Measurements from ENCODE around the gene ZNF567.
"Not testable (repeated sequence)": the region's sequence is repeated elsewhere in the genome, so short reads cannot be mapped to it uniquely, and the experiment has no call there.

The ZNF567 gene

DNA sequence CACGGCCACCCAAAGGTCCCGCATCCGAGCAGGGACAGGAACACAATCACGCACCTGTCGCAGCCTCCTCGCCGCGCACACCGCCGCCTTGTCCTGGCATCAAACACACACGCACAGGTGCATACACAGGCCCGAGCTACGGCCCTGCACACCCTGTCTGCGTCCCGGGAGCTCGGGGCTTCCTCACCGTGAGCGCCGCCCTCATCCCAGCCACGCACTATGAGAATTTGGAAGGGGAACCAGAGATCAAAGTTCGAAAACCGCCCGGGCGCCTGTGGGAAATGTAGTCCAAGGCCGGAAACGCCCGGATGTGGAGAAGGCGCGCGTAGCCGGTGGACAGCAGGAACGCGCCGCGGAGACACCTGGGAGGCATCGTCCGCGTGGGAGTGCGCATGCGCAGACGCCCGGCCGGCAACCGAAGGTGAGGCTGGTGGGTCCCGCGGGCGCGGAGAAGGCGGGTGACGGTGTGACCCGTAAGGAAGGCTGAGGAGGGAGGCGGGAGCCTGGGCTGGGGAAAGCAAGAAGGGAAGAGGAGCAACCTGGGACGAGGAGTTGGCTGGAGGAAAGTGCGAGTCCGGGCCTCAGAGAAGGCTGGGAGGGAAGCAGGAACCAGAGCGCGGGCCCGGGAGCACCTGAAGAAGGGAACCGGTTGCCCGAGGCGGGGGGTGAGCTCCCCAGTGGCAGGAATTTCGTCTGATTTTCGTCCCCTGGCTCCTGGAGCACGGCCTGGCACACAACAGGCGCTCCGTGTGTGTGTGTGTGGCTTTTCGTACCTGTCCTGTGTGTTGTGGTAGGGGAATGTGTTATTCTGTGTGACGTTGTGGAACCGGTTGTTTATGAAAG is at the start of gene ZNF567:
Gene ZNF567 (plus strand): TSS at position 399 of the 843 bp plus-strand sequence. CDS start 7,256 bp downstream, outside the sequence.
- FAIRE-seq = peak; percentile 72

DNA sequence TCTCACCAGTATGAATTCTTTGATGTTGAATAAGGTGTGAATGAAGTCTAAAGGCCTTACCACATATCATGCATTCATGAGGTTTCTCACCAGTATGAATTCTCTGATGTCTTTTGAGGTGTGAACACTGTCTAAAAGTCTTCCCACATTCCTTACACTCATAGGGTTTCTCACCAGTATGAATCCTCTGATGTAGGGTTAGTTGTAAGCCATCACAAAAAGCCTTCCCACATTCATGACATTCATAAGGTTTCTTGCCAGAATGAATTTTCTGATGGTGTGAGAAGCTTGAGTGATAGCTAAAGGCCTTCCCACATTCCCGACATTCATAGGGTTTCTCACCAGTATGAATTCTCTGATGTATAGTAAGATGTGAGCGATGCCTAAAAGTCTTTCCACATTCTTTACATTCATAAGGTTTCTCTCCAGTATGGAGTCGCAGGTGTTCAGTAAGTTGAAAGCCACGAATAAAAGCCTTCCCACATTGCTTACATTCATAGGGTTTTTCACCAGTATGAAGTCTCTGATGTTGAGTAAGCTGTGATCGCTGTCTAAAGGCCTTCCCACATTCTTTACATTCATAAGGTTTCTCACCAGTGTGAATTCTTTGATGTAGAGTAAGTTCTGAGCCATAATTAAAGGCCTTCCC is 48.4 kb upstream of the ZNF567 start:
- FAIRE-seq = no peak

DNA sequence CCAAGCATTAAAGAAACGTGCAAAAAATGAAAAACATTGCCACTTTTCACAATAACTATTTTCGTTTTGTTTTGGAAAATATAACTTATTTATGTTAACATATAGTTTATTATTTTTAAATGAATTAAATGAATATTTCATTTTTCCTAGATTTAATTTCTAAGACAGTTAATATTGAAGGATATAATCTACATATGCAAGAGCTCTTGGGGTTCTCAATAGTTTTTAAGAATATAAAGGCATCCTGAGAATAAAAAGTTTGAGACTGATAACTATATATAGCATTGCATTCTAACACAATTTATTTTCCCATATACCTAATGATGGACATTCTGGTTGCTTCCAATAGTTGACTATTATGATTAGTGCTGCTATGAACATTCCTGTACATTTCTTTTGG is 40.7 kb upstream of the ZNF567 start:
- FAIRE-seq = no peak

DNA sequence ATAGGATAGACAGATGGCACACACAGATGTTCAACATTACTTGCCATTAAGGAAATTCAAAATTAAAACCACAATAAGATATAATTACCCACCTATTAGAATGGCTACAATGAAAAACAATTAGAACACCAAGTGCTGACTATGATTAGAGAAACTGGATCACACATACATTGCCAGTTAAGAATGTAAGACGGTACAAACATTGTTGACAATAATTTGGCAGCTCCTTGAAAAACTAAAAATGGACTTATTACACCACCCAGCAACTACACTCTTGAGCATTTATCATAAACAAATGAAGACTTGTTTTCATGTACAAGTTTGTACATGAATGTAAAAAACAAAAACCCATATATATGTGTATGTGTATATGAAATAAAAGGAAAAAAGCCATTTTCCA is 34.5 kb upstream of the ZNF567 start:
- no peak for FAIRE-seq

DNA sequence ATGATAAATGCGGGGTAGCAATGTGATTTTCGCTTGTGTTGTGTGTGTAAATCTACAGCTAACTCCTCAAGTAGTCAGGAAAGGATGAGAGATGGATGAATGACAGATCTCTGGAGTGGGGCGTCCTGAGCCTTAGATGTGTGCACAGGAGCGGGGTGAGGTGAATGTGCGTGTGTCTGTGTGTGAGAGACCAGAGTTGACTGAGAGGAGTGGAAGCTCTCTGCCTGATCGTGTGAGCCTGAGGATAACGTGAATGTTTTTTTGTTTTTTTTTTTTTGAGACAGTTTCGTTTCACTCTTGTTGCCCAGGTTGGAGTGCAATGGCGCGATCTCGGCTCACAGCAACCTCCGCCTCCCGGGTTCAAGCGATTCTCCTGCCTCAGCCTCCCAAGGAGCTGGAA is 21.6 kb upstream of the ZNF567 start:
- FAIRE-seq = no peak

DNA sequence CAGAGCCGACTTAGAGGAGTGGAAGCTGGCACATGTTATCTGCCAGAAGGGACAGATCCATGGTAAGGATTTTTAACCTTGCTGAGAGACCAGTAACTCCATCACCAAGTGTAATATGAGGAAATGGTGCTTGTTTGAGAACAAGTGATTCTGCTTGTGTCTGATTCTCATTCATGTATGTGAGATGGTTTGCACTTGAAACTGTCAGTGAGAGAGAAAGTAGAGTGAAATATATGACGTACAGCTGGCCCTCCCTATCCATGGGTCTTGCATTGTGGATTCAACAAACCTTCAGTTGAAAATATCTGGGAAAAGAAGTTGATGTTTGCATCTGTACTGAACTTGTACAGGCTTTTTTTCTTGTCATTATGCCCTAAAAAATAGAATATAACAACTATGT is 18.8 kb upstream of the ZNF567 start:
- FAIRE-seq = no peak

DNA sequence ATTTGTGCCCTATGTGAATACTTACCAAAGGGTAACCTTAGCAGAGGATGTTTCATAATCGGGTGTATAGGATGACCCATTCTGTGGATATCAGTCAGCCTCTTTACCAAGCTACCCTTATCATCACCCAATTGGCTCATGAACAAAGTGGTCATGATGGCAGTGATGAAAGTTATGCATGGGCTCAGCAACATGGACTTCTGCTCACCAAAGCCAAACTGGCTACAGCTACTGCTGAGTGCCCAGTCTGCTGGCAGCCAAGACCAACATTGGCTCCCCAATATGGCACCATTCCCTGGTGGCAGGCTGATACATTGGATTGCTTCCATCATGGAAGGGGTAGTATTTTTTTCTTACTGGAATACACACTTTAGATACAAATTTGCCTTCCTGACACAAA is 15.0 kb upstream of the ZNF567 start:
- FAIRE-seq = no peak

DNA sequence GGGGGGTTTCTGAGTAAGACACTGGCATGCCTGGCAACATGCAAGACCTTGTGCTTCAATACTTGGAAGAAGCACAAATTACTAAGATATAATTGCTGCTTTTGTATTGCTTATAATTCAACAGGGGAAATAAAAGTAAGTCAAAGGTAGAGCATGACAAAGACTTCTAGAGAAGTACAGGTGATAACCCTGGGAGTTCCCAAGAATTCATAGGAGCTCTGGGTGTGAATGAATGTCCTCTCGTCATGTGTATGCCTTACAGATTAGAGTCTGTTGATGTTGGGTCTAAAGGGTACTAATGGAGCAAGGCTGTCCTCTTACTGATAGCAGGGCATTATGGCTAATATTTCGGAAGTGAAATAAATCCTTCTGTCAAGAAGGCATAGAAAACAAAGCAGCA is 13.2 kb upstream of the ZNF567 start:
- no peak for FAIRE-seq

DNA sequence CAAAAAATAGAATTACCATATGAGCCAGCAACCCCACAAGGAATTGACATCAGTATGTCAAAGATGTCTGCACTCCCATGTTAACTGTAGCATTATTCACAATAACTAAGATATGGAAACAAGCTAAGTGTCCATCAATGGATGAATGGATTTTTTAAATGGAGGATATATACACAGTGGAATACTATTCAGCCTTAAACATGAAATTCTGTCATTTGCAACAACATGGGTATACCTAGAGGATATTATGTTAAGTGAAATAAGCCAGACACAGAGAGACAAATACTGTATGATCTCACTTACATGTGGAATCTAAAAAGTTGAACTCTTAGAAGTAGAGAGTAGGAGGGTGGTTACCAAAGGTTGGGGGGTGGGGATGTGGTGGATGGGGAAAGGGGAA is 8.0 kb upstream of the ZNF567 start:
- no peak for FAIRE-seq

DNA sequence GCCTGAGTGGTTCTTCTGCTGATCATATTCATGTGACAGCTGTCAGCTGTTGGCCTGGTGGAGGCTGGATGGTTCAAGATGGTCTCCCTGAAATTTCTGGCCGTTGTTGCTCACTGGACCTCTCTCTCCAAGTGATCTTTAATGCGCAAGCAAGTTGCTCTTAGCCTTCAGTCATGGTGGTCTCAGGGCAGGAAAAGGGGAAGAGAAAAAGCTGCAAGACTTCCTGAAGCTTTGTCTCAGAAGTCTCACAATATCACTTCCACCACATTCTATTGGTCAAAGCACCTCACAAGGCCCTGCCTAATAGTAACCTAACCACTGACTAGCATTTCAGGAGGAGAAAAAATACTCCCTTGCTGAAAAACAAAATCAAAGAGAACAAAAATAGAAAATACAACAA is 1.6 kb upstream of the ZNF567 start:
- no peak for FAIRE-seq

DNA sequence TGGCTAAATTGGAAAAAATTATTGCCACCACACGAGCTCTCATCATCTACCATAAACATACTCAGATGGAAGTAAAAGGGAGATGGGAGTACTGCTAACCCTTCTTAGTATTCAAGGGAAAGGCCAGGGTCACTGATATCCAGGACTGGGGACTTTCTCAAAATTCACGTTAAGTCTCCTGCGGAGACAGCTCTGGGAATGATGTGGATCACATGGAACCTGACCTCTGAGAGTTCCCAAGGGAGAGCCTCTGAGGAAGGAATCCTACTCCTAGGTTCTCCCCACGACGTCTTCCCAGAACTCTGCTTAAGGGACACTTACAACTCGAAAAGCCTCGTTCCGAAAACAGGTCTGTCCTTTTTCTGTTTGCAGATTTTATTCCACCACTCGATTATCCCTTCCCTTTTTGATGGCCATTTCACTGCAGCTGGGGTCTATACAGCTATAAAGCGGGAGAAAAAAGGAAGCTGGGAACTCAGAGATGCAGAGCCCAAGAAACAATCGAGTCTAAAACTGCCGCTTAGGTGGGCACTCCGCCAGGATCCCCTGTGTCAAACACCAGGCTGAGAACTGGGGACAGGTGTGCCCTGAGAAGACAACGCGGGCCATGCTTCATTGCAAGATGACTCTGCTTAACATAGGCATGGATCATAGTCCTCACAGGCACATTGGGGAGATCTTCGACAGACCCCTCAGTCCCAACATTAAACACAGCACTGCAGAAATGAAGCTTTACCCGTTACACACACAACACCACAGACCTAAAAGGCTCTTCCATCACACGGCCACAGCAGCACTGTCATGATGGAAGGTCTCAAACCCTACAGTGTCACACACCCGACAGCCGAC is 823 bp upstream of the ZNF567 start:
- FAIRE-seq = no peak

DNA sequence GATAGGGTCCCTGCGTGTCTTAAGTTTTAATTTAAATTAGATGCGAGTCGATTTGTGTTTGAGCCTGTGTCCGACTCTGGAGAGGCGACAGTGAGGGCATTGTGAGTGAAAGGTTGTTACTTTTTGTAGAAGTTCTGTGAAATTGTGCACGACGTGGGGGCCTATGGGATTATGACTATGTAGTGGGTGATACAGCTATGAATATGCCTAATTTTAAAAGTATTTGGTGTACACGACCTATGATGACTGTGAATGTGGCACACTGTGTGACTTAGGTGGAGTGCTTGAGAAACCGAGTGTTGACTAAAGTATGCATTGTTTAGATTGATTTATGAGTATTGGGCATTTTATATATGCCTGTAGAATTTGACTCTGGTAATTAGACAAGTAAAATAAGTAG is 646 bp downstream of the ZNF567 start:
- FAIRE-seq = no peak

DNA sequence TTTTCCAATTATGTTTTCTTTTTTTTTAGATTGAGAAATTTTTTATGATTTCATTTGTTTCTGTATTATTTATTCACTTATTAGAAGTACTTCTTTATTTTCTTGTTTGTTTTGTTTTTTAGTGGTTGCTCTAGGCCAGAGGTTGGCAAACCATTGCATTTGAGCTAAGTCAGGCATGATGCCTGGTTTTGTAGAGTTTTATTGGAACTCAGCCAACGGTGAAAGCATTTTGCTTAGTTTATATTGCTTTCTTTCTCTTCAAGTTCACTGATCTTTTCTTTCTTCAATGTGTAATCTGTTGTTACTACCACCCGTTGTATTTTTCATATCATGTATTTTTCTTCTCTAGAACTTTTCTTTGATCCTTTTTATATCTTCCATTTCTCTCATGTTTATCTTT is 19.7 kb downstream of the ZNF567 start:
- FAIRE-seq = no peak

DNA sequence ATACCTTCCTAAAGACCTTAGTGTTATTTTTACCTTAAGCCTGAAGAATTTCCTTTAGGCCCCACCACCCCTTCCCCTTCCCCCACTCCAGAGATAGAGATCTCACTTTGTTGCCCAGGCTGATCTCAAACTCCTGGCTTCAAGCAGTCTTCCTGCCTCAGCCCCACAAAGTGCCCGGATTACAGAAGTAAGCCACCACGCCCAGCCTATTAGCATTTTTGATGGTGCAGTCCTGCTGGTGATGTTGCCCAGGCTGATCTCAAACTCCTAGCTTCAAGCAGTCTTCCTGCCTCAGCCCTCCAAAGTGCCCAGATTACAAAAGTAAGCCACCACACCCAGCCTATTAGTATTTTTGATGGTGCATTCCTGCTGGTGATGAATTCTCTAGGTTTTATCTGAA is 22.0 kb downstream of the ZNF567 start:
- no peak for FAIRE-seq

DNA sequence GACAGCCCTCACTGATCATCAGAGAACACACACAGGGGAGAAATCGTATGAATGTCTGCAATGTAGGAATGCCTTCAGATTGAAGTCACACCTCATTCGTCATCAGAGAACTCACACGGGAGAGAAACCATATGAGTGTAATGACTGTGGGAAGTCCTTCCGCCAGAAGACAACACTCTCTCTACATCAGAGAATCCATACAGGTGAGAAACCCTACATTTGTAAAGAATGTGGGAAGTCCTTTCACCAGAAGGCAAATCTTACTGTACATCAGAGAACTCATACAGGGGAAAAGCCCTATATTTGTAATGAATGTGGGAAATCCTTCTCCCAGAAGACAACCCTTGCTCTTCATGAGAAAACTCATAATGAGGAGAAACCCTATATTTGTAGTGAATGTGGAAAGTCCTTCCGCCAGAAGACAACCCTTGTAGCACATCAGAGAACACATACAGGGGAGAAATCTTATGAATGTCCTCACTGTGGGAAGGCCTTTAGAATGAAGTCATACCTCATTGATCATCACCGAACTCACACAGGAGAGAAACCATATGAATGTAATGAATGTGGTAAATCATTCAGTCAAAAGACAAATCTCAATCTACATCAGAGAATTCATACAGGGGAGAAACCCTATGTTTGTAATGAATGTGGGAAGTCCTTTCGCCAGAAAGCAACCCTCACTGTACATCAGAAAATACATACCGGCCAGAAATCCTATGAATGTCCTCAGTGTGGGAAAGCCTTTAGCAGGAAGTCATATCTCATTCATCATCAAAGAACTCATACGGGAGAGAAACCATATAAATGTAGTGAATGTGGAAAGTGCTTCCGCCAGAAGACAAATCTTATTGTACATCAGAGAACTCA is 32.5 kb downstream of the ZNF567 start:
- FAIRE-seq = no peak

DNA sequence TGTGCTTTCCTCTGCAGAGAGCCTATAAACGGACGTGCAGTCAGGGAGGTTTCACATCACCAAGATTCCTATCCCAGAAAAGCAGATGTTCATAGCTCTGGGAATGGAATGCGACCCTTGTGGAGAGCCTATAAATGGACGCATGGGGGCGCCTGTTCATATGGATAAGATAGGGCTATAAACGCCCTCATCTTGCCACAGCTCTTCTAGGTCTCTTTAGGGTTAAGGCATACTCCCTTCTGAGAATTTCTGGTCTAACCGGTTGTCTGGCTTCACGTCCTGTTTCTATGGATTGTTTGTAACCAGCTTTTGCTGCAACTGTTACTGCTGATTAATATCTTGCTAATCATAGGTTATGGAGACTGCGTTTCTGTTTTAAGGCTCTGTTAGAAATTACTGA is 48.8 kb downstream of the ZNF567 start:
- FAIRE-seq = not testable (repeated sequence)

DNA sequence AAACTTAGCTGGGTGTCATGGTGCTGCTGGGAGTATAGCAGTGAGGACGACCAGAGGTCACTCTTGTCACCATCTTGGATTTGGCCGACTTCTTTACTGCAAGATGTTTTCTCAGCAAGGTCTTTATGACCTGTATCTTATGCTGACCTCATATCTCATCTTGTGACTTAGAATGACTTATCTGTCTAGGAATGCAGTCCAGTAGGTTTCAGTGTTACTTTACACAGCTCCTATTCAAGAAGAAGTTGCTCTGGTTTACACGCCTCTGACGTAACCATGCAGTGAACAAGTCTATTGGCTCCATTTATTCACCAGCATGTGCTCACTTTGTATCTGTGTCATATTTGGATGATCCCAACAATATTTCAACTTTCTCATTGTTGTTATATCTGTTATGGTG is 58.5 kb downstream of the ZNF567 start:
- FAIRE-seq = no peak

DNA sequence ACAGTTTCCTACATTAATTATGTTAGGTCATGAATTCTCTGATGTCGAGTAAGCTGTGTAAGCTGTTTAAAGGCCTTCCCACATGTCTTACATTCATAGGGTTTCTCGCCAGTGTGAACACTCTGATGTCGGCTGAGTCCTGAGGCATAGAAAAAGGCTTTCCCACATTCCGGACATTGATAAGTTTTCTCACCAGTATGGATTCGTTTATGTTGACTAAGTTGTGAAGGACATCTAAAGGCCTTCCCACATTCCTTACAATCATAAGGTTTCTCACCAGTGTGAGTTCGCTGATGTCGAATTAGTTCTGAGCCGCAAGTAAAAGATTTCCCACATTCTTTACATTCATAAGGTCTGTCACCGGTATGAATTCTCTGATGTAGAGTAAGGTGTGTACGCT is 60.3 kb downstream of the ZNF567 start:
- FAIRE-seq = no peak

DNA sequence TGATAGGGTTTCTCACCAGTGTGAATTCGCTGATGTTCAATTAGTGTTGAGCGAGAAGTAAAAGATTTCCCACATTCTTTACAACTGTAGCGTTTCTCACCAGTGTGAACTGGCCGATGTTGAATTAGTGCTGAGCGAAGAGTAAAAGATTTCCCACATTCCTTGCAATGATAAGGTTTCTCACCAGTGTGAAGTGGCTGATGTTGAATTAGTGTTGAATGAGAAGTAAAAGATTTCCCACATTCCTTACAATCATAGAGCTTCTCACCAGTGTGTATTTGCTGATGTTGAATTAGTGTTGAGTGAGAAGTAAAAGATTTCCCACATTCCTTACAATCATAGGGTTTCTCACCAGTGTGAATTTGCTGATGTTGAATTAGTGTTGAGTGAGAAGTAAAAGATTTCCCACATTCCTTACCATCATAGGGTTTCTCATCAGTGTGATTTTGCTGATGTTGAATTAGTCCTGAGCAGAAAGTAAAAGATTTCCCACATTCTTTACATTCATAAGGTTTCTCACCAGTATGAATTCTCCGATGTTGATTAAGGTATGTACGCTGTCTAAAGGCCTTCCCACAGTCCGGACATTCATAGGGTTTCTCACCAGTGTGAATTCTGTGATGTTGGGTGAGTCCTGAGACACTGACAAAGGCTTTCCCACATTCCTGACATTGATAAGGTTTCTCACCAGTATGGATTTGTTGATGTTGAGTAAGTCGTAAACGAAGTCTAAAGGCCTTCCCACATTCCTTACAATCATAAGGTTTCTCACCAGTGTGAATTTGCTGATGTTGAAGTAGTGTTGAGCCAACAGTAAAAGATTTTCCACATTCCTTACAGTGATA is 61.2 kb downstream of the ZNF567 start:
- FAIRE-seq = no peak

DNA sequence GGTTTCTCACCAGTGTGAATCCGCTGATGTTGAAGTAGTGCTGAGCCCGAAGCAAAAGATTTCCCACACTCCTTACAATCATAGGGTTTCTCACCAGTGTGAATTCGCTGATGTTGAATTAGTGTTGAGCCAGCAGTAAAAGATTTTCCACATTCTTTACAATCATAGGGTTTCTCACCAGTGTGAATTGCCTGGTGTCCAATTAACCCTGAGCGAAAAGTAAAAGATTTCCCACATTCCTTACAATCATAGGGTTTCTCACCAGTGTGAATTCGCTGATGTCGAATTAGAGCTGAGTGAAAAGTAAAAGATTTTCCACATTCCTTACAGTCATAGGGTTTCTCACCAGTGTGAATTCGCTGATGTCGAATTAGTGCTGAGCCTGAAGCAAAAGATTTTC is 62.2 kb downstream of the ZNF567 start:
- not testable (repeated sequence) for FAIRE-seq

DNA sequence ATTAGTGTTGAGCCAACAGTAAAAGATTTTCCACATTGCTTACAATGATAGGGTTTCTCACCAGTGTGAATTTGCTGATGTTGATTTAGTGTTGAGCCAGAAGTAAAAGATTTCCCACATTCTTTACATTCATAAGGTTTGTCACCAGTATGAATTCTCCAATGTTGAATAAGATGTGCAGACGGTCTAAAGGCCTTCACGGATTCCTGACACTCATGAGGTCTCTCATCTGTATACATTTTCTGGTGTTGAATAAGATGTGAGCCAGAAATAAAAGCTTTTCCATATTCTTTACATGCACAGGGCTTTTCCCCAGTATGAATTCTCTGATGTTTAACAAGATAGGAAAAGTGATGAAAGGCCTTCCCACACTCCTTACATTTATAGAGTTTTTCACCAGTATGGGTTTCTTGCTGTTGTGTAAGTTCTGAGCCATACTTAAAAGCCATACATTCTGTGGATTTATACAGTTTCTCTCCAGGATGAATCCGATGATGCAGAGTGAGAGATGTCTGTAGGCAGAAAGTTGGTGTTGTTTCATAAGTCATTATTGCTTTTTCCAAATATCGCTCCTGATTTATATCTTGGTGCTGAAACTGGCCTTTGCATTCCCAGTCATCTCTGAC is 62.8 kb downstream of the ZNF567 start:
- no peak for FAIRE-seq

All from colon (tissue), 2 donors.